ENCODE data around the gene SHMT1.
"Not testable (repeated sequence)": the region's sequence is repeated elsewhere in the genome, so short reads cannot be mapped to it uniquely, and the experiment has no call there.

The SHMT1 gene

GRCh38 chr17:18324140-18325050 lies 39.0 kb downstream of the SHMT1 start:
- no peak for DNase-seq (ENCODE audit: low read depth)

DNA sequence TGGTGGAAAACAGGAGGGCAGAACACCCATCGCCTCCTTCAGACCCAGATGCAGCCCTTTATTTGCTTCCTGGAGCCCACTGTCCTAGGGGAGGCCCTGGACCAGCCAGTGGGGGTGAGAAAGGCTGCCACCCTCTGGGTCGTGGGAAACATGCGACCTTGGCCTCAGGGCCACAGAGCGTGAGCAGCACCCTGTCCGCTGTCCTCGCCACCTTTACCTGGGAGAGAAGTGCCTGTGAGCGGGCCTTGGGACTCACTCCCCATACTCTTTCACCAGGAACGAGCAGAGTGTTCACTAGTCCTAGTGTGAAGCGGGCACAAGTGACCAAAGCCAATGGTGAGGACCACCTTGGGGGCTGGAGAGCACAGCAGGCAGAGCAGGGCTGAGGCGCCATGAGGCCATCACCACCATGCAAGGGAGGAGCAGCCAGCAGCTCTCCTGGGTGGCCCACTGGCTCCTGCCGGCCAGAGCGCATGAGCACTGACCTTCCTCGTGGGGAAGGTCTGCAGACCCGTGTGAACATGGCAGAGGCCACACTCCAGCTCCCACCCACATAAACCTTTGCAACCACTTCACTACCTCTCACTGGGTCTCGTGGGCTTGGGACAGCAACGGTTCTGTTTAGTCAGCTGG lies 39.7 kb downstream of the SHMT1 start:
- DNase-seq (ENCODE audit: low read depth): no peak

GRCh38 chr17:18323007-18323406 lies 40.3 kb downstream of the SHMT1 start:
- DNase-seq (ENCODE audit: low read depth): no peak

GRCh38 chr17:18322522-18322921 lies 40.8 kb downstream of the SHMT1 start:
- DNase-seq (ENCODE audit: low read depth): no peak

- no peak for DNase-seq (ENCODE audit: low read depth)
Observed at GRCh38 chr17:18321309-18321708, 42.0 kb downstream of the SHMT1 start.

DNA sequence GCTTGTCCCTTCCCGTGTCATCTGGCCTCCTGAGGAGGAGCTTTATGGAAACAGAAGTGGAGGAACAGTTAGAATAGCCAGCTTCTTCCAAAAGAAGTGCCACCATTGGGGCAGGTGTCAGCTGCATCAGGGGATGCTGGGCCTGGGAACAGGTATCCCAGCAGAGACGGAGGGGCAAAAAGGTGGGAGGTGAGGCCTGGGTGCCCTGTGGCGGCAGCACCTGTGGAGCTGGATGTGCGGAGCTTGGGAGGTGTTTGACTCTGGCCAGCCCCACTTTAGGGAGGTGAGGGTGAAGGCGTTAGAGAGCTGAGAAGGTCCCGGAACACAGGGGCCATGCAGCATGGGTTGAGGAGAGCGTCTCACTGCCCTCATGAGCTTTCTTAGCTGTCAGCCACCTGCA lies 43.0 kb downstream of the SHMT1 start:
- no peak for DNase-seq (ENCODE audit: low read depth)

DNA sequence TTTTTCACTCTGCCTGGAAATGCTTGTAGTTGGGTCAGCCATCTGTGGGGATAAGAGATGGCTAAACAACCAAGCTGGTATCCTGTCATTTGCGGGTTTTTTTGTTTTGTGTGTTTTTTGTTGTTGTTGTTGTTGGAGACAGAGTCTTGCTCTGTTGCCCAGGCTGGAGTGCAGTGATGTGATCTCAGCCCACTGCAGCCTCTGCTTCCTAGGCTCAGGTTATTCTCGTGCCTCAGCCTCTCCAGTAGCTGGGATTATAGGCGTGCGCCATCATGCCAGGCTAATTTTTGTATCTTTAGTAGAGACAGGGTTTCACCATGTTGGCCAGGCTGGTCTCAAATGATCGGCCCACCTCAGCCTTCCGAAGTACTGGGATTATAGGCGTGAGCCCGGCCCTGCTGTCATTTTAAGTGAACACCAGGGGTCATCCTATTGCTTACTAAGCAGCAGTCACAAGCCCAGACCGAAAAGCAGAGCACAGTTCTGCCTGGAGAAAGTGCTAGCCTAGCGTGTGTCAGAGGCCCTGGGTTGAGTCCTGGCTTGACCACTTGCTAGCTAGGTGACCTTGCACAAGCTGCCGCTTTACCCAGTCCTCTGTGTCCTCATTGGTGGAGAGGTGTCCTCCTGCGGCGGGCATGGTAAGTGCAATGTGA lies 43.6 kb downstream of the SHMT1 start:
- no peak for DNase-seq (ENCODE audit: low read depth)

GRCh38 chr17:18318771-18319450 lies 44.4 kb downstream of the SHMT1 start:
- no peak for DNase-seq (ENCODE audit: low read depth)

DNA sequence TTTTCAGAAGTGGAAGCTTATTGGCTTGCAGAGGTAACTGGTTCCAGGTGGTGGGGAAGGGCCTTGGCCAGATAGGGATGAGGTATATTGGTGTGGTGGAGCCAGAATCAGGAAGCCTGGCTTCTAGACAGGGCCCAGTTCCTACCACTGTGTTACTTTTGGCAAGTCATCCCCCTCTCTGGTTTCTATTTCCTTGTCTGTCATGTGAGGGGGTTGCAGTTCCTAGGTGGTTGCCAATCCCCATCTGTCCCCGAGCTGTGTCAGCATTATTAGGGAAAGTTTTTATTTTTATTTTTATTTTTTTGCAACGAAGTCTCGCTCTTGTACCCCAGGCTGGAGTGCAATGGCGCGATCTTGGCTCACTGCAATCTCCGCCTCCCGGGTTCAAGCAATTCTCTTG lies 45.2 kb downstream of the SHMT1 start:
- no peak for DNase-seq (ENCODE audit: low read depth)

DNA sequence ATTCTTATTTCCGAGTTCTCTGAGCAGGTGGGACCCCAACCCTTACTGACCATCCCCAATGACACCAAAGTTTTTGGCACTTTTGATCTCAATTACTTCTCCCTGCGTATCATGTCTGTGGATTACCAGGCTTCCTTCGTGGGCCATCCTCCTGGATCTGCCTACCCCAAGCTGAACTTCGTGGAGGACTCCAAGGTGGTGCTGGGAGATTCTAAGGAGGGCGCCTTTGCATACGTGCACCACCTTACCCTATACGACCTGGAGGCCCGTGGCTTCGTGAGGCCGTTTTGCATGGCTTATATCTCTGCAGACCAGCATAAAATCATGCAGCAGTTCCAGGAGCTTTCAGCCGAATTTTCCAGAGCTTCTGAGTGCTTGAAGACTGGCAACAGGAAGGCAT lies 47.4 kb downstream of the SHMT1 start:
- DNase-seq (ENCODE audit: low read depth): no peak

DNA sequence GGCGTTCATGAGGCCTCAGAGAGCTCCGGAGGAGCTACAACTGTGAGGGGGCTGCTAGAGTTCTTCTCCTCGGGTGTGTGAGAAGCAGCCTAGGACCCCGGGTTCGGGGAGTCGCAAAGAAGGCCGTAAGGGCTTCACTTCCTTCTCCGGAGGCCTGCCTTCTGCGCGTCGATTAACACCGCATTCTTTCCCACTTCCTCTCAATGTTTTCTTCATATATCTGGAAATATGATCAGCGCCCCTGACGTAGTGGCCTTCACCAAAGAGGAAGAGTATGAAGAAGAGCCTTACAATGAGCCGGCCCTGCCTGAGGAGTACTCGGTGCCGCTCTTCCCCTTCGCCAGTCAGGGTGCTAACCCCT lies 47.8 kb downstream of the SHMT1 start:
- no peak for DNase-seq (ENCODE audit: low read depth)

DNA sequence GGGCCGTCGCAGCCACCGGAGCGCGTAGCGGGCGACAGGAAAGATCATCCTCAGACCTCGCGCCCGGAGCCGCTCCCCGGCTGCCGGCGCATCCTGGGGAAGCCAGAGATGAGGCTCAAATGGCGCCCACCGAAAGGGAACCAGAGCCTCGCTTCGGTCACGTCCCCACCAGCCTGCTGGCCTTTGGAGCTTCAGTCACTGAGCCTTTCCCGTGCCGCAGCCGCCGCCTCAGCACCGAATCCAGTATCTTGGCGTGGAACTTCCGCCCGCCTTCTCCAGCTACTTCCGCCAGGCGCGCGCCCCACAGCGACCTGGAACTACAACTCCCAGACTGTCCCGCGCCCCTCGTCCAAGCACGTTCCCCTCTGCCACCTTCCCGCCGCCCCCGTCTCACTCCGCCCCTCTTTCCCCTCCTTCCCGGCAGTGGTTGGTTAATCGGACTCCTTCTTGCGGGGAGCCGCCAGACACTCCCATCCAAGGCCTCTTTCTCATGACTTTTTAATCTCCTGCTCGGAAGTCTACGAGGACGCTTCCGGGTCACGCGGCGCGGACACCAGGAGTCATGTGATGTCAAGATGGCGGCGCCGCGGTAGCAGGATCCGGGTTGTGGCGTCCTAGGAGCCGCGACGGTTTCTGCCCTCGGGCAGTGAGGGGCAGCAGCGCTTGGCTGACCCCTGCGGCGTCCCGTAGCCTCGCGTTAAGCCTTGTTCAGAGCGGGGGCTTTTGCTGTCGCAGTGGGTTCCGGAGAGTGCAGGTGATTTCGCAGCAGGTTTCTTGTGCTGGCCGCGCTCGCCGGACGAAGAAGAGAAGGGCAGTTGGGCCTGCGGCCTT lies 48.4 kb downstream of the SHMT1 start, which contains the start of the genes SMCR8 and TOP3A:
TSS of gene SMCR8 (plus strand) at position 563 of the 831 bp plus-strand sequence. CDS start 497 bp downstream, outside the sequence.
TSS of gene TOP3A (minus strand) at position 264 of the 831 bp plus-strand sequence. CDS start at position 48, 216 bp downstream.
- peak; percentile 95 for DNase-seq (ENCODE audit: low read depth)

GRCh38 chr17:18314059-18314730 lies 49.2 kb downstream of the SHMT1 start:
- no peak for DNase-seq (ENCODE audit: low read depth)

GRCh38 chr17:18309202-18309601 lies 54.1 kb downstream of the SHMT1 start:
- DNase-seq (ENCODE audit: low read depth): no peak

DNA sequence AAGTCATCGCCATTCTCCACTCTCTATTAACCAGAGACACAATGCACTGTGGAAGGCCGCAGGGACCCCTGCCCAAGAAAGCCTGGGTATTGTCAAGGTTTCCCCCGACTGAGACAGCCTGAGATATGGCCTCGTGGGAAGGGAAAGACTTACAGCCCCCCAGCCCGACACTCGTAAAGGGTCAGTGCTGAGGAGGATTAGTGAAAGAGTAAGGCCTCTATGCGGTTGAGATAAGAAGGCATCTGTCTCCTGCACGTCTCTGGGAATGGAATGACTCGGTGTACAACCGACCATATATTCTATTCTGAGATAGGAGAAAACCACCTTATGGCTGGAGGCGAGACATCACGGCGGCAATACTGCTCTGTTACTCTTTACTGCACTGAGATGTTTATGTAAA lies 60.1 kb downstream of the SHMT1 start:
- DNase-seq (ENCODE audit: low read depth): not testable (repeated sequence)

GRCh38 chr17:18300725-18301480 lies 62.4 kb downstream of the SHMT1 start:
- no peak for DNase-seq (ENCODE audit: low read depth)

DNA sequence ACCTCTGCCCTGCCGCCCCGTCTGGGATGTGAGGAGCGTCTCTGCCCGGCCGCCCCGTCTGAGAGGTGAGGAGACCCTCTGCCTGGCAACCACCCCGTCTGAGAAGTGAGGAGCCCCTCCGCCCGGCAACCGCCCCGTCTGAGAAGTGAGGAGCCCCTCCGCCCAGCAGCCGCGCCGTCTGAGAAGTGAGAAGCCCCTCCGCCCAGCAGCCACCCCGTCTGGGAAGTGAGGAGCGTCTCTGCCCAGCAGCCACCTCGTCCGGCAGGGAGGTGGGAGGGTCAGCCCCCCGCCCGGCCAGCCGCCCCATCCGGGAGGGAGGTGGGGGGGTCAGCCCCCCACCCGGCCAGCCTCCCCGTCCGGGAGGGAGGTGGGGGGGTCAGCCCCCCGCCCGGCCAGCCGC lies 65.3 kb downstream of the SHMT1 start:
- not testable (repeated sequence) for DNase-seq (ENCODE audit: low read depth)

DNA sequence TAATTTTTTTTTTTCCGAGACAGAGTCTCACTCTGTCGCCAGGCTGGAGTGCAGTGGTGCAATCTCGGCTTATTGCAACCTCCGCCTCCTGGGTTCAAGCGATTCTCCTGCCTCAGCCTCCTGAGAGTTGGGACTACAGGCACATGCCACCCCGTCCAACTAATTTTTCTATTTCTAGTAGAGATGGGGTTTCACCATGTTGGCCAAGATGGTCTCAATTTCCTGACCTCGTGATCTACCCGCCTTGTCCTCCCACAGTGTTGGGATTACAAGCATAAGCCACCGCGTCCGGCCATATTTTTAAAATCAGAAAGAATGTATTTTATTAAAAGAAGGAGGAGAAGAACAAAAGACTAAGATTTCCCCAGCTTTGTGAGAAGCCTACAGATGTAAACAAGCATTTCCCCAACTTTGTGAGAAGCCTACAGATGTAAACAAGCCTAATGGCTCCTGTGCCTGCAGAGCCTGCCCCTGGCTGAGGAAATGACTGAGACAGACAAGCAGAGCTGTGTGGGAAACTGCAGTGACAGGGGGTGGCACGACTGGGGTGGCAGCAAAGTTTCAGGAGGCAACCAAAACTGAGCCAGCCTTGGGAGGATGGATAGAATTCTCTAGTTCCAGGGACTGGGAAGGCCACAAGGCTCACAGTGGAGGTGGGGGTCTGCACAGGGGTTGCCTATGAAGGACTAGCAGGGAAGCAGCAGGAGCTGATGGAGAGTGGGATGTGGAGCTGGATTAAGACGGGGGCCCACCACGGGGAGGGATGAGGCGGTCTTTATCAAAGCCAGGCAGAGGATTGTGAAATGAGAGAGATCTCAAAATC lies 71.4 kb downstream of the SHMT1 start:
- no peak for DNase-seq (ENCODE audit: low read depth)

DNA sequence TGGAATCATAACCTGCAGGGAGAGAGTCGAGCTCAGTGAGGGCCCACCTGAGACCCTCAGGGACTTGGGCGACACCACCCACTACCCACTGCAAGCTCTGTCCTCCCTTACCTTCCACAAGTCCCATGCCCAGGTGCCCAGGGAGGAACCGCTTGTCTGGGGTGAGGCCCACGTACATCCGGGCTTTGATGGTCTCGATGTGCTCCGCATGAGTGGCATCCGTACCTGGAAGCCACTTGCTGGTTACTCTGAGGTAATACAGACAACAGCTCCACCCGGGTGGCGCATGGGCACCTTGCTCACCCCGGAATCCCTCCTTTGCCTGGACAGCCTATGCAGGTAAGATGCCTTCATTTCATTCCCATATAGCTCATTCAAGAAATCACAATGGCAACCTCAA lies 78.1 kb downstream of the SHMT1 start:
- no peak for DNase-seq (ENCODE audit: low read depth)
